Activated CD4-positive, alpha-beta T cell treated with anti-CD3 and anti-CD28 coated beads for 48 hours (primary cell): ENCODE results near the gene UBL5.
A peak's percentile ranks its signal among the peaks of the same experiment; 100 is the strongest.
"Not testable (repeated sequence)": the region's sequence is repeated elsewhere in the genome, so short reads cannot be mapped to it uniquely, and the experiment has no call there.

Experiments used
- DNase-seq: peaks from one replicate; pipeline ENCODE4 v3.0.0-alpha.2; 2020

Gene UBL5

GRCh38 chr19:9827289-9828238 lies at the start of gene UBL5:
Gene UBL5 (plus strand): TSS chr19:9827918. CDS start chr19:9828338, 420 bp downstream.
- DNase-seq: peak; percentile 93

- DNase-seq: no peak
Measured at GRCh38 chr19:9782338-9782737, 45.4 kb upstream of the UBL5 start.

- DNase-seq: not testable (repeated sequence)
Measured at GRCh38 chr19:9784163-9784496, 43.6 kb upstream of the UBL5 start.

GRCh38 chr19:9785367-9786331 lies 42.1 kb upstream of the UBL5 start:
- DNase-seq: peak; percentile 99

GRCh38 chr19:9786342-9786741 lies 41.4 kb upstream of the UBL5 start:
- DNase-seq: no peak

- no peak for DNase-seq
Measured at GRCh38 chr19:9786819-9787218, 40.9 kb upstream of the UBL5 start.

- DNase-seq: not testable (repeated sequence)
Measured at GRCh38 chr19:9788604-9789003, 39.1 kb upstream of the UBL5 start.

GRCh38 chr19:9789066-9789465 lies 38.7 kb upstream of the UBL5 start:
- DNase-seq: no peak

GRCh38 chr19:9789579-9789978 lies 38.1 kb upstream of the UBL5 start:
- not testable (repeated sequence) for DNase-seq

GRCh38 chr19:9791073-9791367 lies 36.7 kb upstream of the UBL5 start:
- DNase-seq: not testable (repeated sequence)

GRCh38 chr19:9791552-9792205 lies 36.0 kb upstream of the UBL5 start:
- peak; percentile 94 for DNase-seq

GRCh38 chr19:9792206-9793070 lies 35.3 kb upstream of the UBL5 start:
- DNase-seq: peak; percentile 93

GRCh38 chr19:9793071-9793591 lies 34.6 kb upstream of the UBL5 start:
- peak; percentile 77 for DNase-seq

GRCh38 chr19:9796113-9796773 lies 31.5 kb upstream of the UBL5 start:
- peak; percentile 89 for DNase-seq

- no peak for DNase-seq
Measured at GRCh38 chr19:9797871-9798270, 29.8 kb upstream of the UBL5 start.

GRCh38 chr19:9799162-9799561 lies 28.6 kb upstream of the UBL5 start:
- DNase-seq: no peak

- no peak for DNase-seq
Measured at GRCh38 chr19:9801976-9802375, 25.7 kb upstream of the UBL5 start.

- no peak for DNase-seq
Measured at GRCh38 chr19:9806803-9807202, 20.9 kb upstream of the UBL5 start.

GRCh38 chr19:9808855-9809824 lies 18.6 kb upstream of the UBL5 start:
- DNase-seq: no peak

- DNase-seq: no peak
Measured at GRCh38 chr19:9811139-9811538, 16.6 kb upstream of the UBL5 start.
